AG04450 (cell line): ENCODE results near the gene MBTPS2. TPM values are rescaled to one million over a fixed set of nuclear protein-coding genes. Genes with fewer than 3 reads are reported as not detected.

Source experiments
- CTCF ChIA-PET: fragments of 300-600, 350-600 bp; formaldehyde crosslinking; extraction: SDS; loops from one replicate; lab custom pipeline; 2022; ENCODE audit warnings: antibody characterized with exemption, inconsistent platforms; lab: Charles Lee
- POLR2A ChIA-PET: fragments of 350-600 bp; formaldehyde crosslinking; extraction: SDS; loops from one replicate; lab custom pipeline; 2021; ENCODE audit warnings: antibody characterized with exemption, inconsistent platforms; lab: Yijun Ruan, JAX
- DNase-seq: peaks from one replicate; pipeline ENCODE4 v3.0.0-alpha.2; 2011; ENCODE audit warnings: low read depth, low spot score
- H3K27ac ChIP-seq: one replicate; pipeline ENCODE4 v1.5.1; 2012; ENCODE audit warnings: low read depth, low read length, control low read depth
- H3K27me3 ChIP-seq: one replicate; pipeline ENCODE4 v1.6.0; 2012; ENCODE audit warnings: low read length; ENCODE audit not compliant: control insufficient read depth, insufficient read depth
- H3K4me3 ChIP-seq: 2 replicates; pipeline ENCODE4 v1.5.1; 2011; ENCODE audit warnings: mild to moderate bottlenecking, low read depth, low read length, control low read depth
- H3K9me3 ChIP-seq: 2 replicates; pipeline ENCODE4 v1.5.1; 2012; ENCODE audit warnings: low read length; ENCODE audit not compliant: control insufficient read depth, insufficient read depth
- polyA plus RNA-seq: library from polyadenylated mRNA; depleted of rRNA; stranded (reverse); fragments of >200 nt; gene quantifications from 2 replicates; pipeline ENCODE4 v1.2.3, GENCODE V29; 2011
- TF ChIP-seq, protein P1 (sequence below): IDR thresholded peaks from 2 replicates; pipeline ENCODE4 v1.5.1; 2011; ENCODE audit warnings: low read depth, low read length, control low read depth, inconsistent platforms

MBTPS2 gene
- polyA plus RNA-seq, 1 experiment: 31.2 TPM

DNA sequence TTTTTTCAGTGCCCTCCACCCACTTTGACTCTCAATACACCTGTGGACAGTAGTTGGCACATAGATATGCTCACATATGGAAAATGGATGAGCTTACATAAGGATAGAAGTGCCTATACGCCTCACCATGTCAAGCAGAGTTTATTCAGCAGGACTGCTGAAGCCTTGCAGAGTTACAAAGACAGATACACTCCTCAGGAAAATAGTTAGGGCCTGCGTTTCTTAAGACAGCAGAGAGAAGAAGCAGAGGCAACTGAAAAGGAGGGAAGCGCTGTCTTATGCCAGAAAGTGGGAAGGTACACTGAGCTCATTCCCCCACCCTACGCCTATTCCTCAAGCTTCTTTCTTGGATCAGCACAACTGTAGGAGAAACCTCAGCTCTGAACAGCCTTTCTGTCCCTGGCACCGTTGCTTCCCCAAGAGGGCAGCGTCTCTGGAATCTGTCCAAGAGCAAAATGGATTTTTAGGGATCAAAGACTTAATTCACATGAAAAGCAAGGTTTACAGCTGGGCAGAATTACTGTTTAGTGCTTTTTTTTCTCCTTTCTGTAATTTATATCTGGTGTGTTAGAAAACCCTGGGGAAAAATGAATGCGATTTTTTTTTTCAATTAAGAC, 37.3 kb upstream of the MBTPS2 start:
- TF ChIP-seq, protein P1, sequence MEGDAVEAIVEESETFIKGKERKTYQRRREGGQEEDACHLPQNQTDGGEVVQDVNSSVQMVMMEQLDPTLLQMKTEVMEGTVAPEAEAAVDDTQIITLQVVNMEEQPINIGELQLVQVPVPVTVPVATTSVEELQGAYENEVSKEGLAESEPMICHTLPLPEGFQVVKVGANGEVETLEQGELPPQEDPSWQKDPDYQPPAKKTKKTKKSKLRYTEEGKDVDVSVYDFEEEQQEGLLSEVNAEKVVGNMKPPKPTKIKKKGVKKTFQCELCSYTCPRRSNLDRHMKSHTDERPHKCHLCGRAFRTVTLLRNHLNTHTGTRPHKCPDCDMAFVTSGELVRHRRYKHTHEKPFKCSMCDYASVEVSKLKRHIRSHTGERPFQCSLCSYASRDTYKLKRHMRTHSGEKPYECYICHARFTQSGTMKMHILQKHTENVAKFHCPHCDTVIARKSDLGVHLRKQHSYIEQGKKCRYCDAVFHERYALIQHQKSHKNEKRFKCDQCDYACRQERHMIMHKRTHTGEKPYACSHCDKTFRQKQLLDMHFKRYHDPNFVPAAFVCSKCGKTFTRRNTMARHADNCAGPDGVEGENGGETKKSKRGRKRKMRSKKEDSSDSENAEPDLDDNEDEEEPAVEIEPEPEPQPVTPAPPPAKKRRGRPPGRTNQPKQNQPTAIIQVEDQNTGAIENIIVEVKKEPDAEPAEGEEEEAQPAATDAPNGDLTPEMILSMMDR: no peak
- H3K9me3 ChIP-seq: no peaks in the 10 kb centered on the region
- CTCF ChIA-PET: no interaction called here
- H3K27me3 ChIP-seq: no peaks in the 10 kb centered on the region
- POLR2A ChIA-PET: no interaction called here
- no peak overlapping the region for H3K27ac ChIP-seq
- no peak overlapping the region for H3K4me3 ChIP-seq
- no peak for DNase-seq

DNA sequence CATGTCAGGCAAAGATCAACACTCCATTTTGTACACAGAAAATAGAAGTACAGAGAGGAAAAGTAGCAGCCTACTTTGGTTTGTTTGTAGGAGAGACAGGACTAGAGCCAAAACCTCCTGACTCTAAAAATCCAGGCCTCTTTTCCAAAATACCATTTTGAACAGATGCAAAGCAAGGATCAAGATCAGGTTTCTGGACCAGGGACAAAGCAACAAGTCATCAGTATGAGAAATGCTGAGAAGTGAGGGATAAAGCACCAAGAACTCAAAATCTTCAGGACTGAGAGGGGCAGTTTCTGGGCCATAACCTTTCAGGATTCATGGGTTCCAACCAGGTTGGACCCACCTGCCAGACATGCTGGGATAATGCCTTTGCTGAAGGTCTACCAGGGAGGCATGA, 36.6 kb upstream of the MBTPS2 start:
- ChIA-PET CTCF (no interaction called here), POLR2A (no interaction called here)
- Histone ChIP-seq H3K4me3 (no peak overlapping the region), H3K9me3 (no peaks in the 10 kb centered on the region), H3K27me3 (no peaks in the 10 kb centered on the region), H3K27ac (no peak overlapping the region)
- no peak for DNase-seq
- TF ChIP-seq, protein P1: no peak

DNA sequence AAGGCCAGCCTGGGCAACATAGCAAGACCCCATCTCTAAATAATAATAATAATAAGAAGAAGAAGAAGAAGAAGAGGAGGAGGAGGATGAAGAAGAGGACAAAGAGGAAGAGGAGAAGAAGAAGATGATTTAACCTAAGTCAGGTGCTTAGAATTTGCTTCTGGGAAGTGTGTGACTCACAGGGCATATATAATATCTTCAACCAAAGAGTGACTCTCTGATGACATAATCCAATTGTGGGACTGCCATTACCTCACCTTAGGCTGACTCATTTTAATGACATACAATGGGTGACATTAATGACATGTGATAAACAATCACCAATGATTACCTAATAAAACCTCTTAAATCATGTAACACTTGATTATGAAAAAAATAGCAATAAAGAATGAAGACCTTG, 32.7 kb upstream of the MBTPS2 start:
- TF ChIP-seq, protein P1: no peak
- H3K4me3 ChIP-seq: no peak overlapping the region
- no peaks in the 10 kb centered on the region for H3K9me3 ChIP-seq
- DNase-seq: no peak
- POLR2A ChIA-PET: no interaction called here
- no peak overlapping the region for H3K27ac ChIP-seq
- H3K27me3 ChIP-seq: no peaks in the 10 kb centered on the region
- CTCF ChIA-PET: no interaction called here

DNA sequence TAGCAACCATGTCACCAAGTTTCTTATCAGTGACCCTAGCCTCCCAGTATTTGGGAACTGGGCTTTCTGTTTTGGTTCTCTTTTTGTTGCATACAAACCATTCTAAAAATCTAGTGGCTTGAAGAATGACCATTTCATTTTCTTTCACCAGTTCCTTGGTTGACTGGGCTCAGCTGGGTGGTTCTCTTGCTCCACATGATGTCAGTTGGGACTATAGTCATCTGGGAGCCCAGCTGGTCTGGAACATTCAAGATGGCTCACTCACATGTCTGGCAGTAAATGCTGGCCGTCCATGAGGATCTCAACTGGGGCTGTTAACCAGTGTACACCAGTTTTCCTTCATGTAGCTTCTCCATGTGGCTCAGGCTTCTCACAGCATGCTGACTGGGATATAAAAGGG, 27.6 kb upstream of the MBTPS2 start:
- no peak overlapping the region for H3K4me3 ChIP-seq
- ChIA-PET CTCF (no interaction called here), POLR2A (no interaction called here)
- no peak for DNase-seq
- TF ChIP-seq, protein P1: no peak
- no peaks in the 10 kb centered on the region for H3K27me3 ChIP-seq
- H3K27ac ChIP-seq: no peak overlapping the region
- H3K9me3 ChIP-seq: no peaks in the 10 kb centered on the region

DNA sequence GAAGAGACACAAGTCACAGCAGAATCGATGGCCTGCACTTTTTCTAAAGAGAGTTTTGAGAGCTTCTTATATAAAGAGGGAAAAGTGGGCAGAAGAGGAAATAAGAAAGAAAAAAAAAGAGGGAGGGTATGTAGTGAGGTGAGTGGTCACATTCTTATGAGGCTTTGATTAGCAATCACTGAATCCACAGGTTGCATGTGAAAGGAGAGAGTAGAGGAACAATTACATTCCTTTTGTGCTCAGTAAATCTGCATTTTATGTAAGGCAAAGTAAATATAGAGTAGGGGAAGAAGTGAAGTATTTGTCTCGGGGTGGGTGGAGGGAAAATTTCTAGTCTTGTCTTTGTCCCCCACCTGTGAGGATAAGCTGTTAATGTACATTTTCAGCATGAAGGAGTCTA, 26.8 kb upstream of the MBTPS2 start:
- no peak for DNase-seq
- CTCF ChIA-PET: no interaction called here
- Histone ChIP-seq H3K4me3 (no peak overlapping the region), H3K9me3 (no peaks in the 10 kb centered on the region), H3K27ac (no peak overlapping the region), H3K27me3 (no peaks in the 10 kb centered on the region)
- POLR2A ChIA-PET: no interaction called here
- TF ChIP-seq, protein P1: no peak
